A549 (cell line): ENCODE results near the gene PRR11. TPM values are rescaled to one million over a fixed set of nuclear protein-coding genes. Genes with fewer than 3 reads are reported as not detected.

Source experiments
- ATAC-seq, 2 experiments: fragments of 200-7000 bp in 1 of 2; fragments of >200 bp in 1 of 2; cut with Nextera tagmentation in 1 of 2; cut with Tn5 transposase in 1 of 2; 3 replicates each; pipeline versions ENCODE4 v1.8.0 to v1.9.1; 2018 to 2020; ENCODE audit warnings: mild to moderate bottlenecking in 1 of 2, moderate library complexity in 1 of 2
- CTCF ChIA-PET: fragments of 300-600 bp; sonication (Branson Sonifier 250); formaldehyde crosslinking; extraction: SDS; loops from one replicate; lab custom pipeline; 2021; ENCODE audit warnings: antibody characterized with exemption, inconsistent platforms; lab: Yijun Ruan, JAX
- POLR2A ChIA-PET: fragments of 350-600 bp; formaldehyde crosslinking; extraction: SDS; loops from one replicate; lab custom pipeline; 2021; ENCODE audit warnings: antibody characterized with exemption, inconsistent platforms; lab: Yijun Ruan, JAX
- DNase-seq, 2 experiments: peaks; one replicate each; pipeline versions ENCODE4 v3.0.0 to v3.0.0-alpha.2; 2011 to 2016; ENCODE audit warnings: low read depth in 1 of 2, low spot score in 1 of 2
- FAIRE-seq: peaks from 2 replicates; lab custom pipeline; 2011; peaks lifted over from hg19 to GRCh38; lab: Jason Lieb, UNC
- H3K27ac ChIP-seq, 2 experiments: fragments of >200 bp; sonication (Bioruptor Twin); formaldehyde crosslinking; 3 replicates each; pipeline ENCODE4 v1.5.1; 2016 to 2017
- H3K4me1 ChIP-seq: fragments of >200 bp; sonication (Bioruptor Twin); formaldehyde crosslinking; 3 replicates; pipeline ENCODE4 v1.6.1; 2016
- H3K4me2 ChIP-seq: fragments of >200 bp; sonication (Bioruptor Twin); formaldehyde crosslinking; 3 replicates; pipeline ENCODE4 v1.6.1; 2016
- H3K4me3 ChIP-seq: fragments of >200 bp; sonication (Bioruptor Twin); formaldehyde crosslinking; 3 replicates; pipeline ENCODE4 v1.5.1; 2016
- H3K9me3 ChIP-seq: fragments of >200 bp; sonication (Bioruptor Twin); formaldehyde crosslinking; 3 replicates; pipeline ENCODE4 v1.6.1; 2016
- ATOH8 ChIP-seq: fragments of 250-450 bp; sonication (Bioruptor Pico); IDR thresholded peaks from 2 replicates; pipeline ENCODE4 v1.5.0; 2020; ENCODE audit warnings: low read depth, mild to moderate bottlenecking, moderate library complexity
- BCL3 ChIP-seq: fragments of >200 bp; sonication (Bioruptor Twin); formaldehyde crosslinking; IDR thresholded peaks from 3 replicates; pipeline ENCODE4 v1.6.1; 2016
- BHLHE40 ChIP-seq: IDR thresholded peaks from 2 replicates; pipeline ENCODE4 v1.6.1; 2012; ENCODE audit warnings: low read depth, low read length, inconsistent platforms
- CBX2 ChIP-seq: fragments of 200-600 bp; sonication (generic); IDR thresholded peaks from 2 replicates; pipeline ENCODE4 v1.6.1; 2016; ENCODE audit warnings: low read depth, mild to moderate bottlenecking, borderline replicate concordance
- CEBPB ChIP-seq, 2 experiments: fragments of >200 bp in 1 of 2; sonication (Bioruptor Twin) in 1 of 2; formaldehyde crosslinking in 1 of 2; IDR thresholded peaks; 2 replicates each; pipeline ENCODE4 v1.6.1; 2012 to 2016
- CHD2 ChIP-seq: fragments of 150-350 bp; IDR thresholded peaks from 2 replicates; pipeline ENCODE4 v1.6.1; 2014; ENCODE audit warnings: low read length; ENCODE audit not compliant: partially characterized antibody
- EHF ChIP-seq: fragments of 250-450 bp; sonication (Bioruptor Pico); IDR thresholded peaks from 2 replicates; pipeline ENCODE4 v1.5.0; 2020; ENCODE audit warnings: mild to moderate bottlenecking
- EHMT2 ChIP-seq: fragments of 200-600 bp; sonication (generic); IDR thresholded peaks from 2 replicates; pipeline ENCODE4 v1.6.1; 2016; ENCODE audit warnings: antibody characterized with exemption, low read depth, mild to moderate bottlenecking, moderate library complexity
- EP300 ChIP-seq, 2 experiments: fragments of >200 bp; sonication (Bioruptor Twin); formaldehyde crosslinking; IDR thresholded peaks; 2 replicates in 1 of 2; 3 replicates in 1 of 2; pipeline ENCODE4 v1.6.1; 2016 to 2017
- FOSB ChIP-seq: fragments of 250-450 bp; sonication (Bioruptor Pico); IDR thresholded peaks from 2 replicates; pipeline ENCODE4 v1.5.0; 2020; ENCODE audit warnings: mild to moderate bottlenecking, moderate library complexity
- GATA3 ChIP-seq: IDR thresholded peaks from 2 replicates; pipeline ENCODE4 v1.6.1; 2012; ENCODE audit warnings: borderline replicate concordance
- HDAC2 ChIP-seq: fragments of 200-600 bp; sonication (generic); IDR thresholded peaks from 2 replicates; pipeline ENCODE4 v1.6.1; 2016
- HES2 ChIP-seq: fragments of >200 bp; sonication (Bioruptor Twin); formaldehyde crosslinking; IDR thresholded peaks from 2 replicates; pipeline ENCODE4 v1.6.1; 2016
- HMGXB4 ChIP-seq: fragments of 250-450 bp; sonication (Bioruptor Pico); IDR thresholded peaks from 2 replicates; pipeline ENCODE4 v1.5.0; 2021; ENCODE audit warnings: mild to moderate bottlenecking, moderate library complexity, borderline replicate concordance
- HOXB13 ChIP-seq: fragments of 250-450 bp; sonication (Bioruptor Pico); IDR thresholded peaks from 2 replicates; pipeline ENCODE4 v1.5.0; 2020; ENCODE audit warnings: low read depth, mild to moderate bottlenecking, moderate library complexity
- JUN ChIP-seq, 2 experiments: fragments of >200 bp; sonication (Bioruptor Twin); formaldehyde crosslinking; IDR thresholded peaks; 2 replicates in 1 of 2; 3 replicates in 1 of 2; pipeline ENCODE4 v1.6.1; 2016 to 2017
- KDM5A ChIP-seq: fragments of 200-600 bp; sonication (generic); IDR thresholded peaks from 2 replicates; pipeline ENCODE4 v1.6.1; 2016; ENCODE audit warnings: antibody characterized with exemption, mild to moderate bottlenecking
- MYC ChIP-seq: IDR thresholded peaks from 2 replicates; pipeline ENCODE4 v1.6.1; 2012; ENCODE audit warnings: mild to moderate bottlenecking, inconsistent platforms, low read length, improper control_type of control experiment, borderline replicate concordance
- PBX3 ChIP-seq: IDR thresholded peaks from 2 replicates; pipeline ENCODE4 v1.6.1; 2012
- RAD21 ChIP-seq, 2 experiments: fragments of >200 bp in 1 of 2; sonication (Bioruptor Twin) in 1 of 2; formaldehyde crosslinking in 1 of 2; IDR thresholded peaks in 1 of 2; conservative IDR thresholded peaks in 1 of 2; 2 replicates in 1 of 2; 3 replicates in 1 of 2; pipeline ENCODE4 v1.6.1; 2012 to 2018; ENCODE audit warnings: inconsistent platforms in 1 of 2
- RARB ChIP-seq: fragments of 250-450 bp; sonication (Bioruptor Pico); IDR thresholded peaks from 2 replicates; pipeline ENCODE4 v1.8.0; 2021; ENCODE audit warnings: mild to moderate bottlenecking, moderate library complexity
- RFX5 ChIP-seq: fragments of 450-650 bp; IDR thresholded peaks from 2 replicates; pipeline ENCODE4 v1.7.1; 2014; ENCODE audit warnings: antibody characterized with exemption, mild to moderate bottlenecking, moderate library complexity
- RNF2 ChIP-seq: fragments of 200-600 bp; sonication (generic); IDR thresholded peaks from 2 replicates; pipeline ENCODE4 v1.6.1; 2016; ENCODE audit warnings: low read depth, mild to moderate bottlenecking, antibody characterized with exemption, moderate library complexity, borderline replicate concordance
- ZNF302 ChIP-seq: fragments of 250-450 bp; sonication (Bioruptor Pico); IDR thresholded peaks from 2 replicates; pipeline ENCODE4 v1.9.0; 2021; ENCODE audit warnings: inconsistent platforms, mild to moderate bottlenecking, moderate library complexity
- WGBS: methylation state at CpG from one replicate; pipeline ENCODE4 v1.1.6; 2017; ENCODE audit errors: missing lambda C conversion rate; 5-methylcytosine and 5-hydroxymethylcytosine counted together
- polyA plus RNA-seq, 4 experiments: library from polyadenylated mRNA; depleted of rRNA in 3 of 4; stranded (reverse); fragments of >200 nt; fragmentation: RNase III in 1 of 4; extraction: RNeasy Plus Mini Kit Qiagen cat#74134 plus additional on column Dnase treatment in 1 of 4; gene quantifications; 2 replicates in 3 of 4; 3 replicates in 1 of 4; pipeline ENCODE4 v1.2.3, GENCODE V29; 2011 to 2017

The PRR11 gene
- polyA plus RNA-seq, 2 of the 4 experiments (the other 2 are of a cell fraction), result 66.4 to 66.9 TPM

GRCh38 chr17:59180626-59181025, 25.1 kb downstream of the PRR11 start:
- DNase-seq (no peak), FAIRE-seq (no peak), ATAC-seq (no peak)
- H3K4me1 ChIP-seq, result no peaks in the 10 kb centered on the region
- no peaks in the 10 kb centered on the region for H3K9me3 ChIP-seq
- POLR2A ChIA-PET, result no interaction called here
- H3K4me2 ChIP-seq, result no peak overlapping the region
- no peak overlapping the region for H3K27ac ChIP-seq
- no peak for TF ChIP-seq MYC
- H3K4me3 ChIP-seq, result no peak overlapping the region
- WGBS, result 98% methylated on average over 9 of the region's 9 CpGs
- CTCF ChIA-PET, result interaction anchor here (0.7 to 4.7 kb wide), 3 partner anchors 11 to 19 kb away, joined by 3 to 25 read pairs (median 3); no protein-coding TSS in a partner anchor

GRCh38 chr17:59181481-59181880, 25.9 kb downstream of the PRR11 start:
- FAIRE-seq, result no peak
- DNase-seq, result no peak
- H3K27ac ChIP-seq, result no peak overlapping the region
- no peaks in the 10 kb centered on the region for H3K4me1 ChIP-seq
- CTCF ChIA-PET, result interaction anchor here (0.7 to 4.7 kb wide), 2 partner anchors 10 to 14 kb away, joined by 3 to 25 read pairs; no protein-coding TSS in a partner anchor
- no peaks in the 10 kb centered on the region for H3K9me3 ChIP-seq
- POLR2A ChIA-PET, result no interaction called here
- ATAC-seq, result no peak
- TF ChIP-seq PBX3 (no peak), EHMT2 (no peak), HDAC2 (no peak), HOXB13 (CRISPR knock-in tag) (no peak), CEBPB (IDR thresholded peaks at IDR 0.05) (no peak), ATOH8 (CRISPR knock-in tag) (no peak), EHF (CRISPR knock-in tag) (no peak), RARB (CRISPR knock-in tag) (no peak), RAD21 (conservative IDR thresholded peaks at IDR 0.05 in 1 of 2, IDR thresholded peaks at IDR 0.05 in 1 of 2) (no peak), BCL3 (no peak), ZNF302 (CRISPR knock-in tag) (no peak), FOSB (CRISPR knock-in tag) (no peak), GATA3 (no peak), JUN (IDR thresholded peaks at IDR 0.05) (no peak), RNF2 (no peak), BHLHE40 (no peak), KDM5A (no peak), CHD2 (no peak)
- no peak overlapping the region for H3K4me3 ChIP-seq
- no peak overlapping the region for H3K4me2 ChIP-seq
- WGBS, result 97% methylated on average over 9 of the region's 9 CpGs

GRCh38 chr17:59185997-59186396, 30.5 kb downstream of the PRR11 start:
- Histone ChIP-seq H3K27ac (no peak overlapping the region), H3K9me3 (no peaks in the 10 kb centered on the region), H3K4me2 (no peak overlapping the region), H3K4me1 (no peaks in the 10 kb centered on the region), H3K4me3 (no peak overlapping the region)
- TF ChIP-seq HDAC2, result no peak
- TF ChIP-seq HMGXB4, result no peak
- no peak for TF ChIP-seq CBX2
- TF ChIP-seq EP300 (IDR thresholded peaks at IDR 0.05), result no peak
- no peak for TF ChIP-seq RFX5
- TF ChIP-seq HES2, result no peak
- no peak for TF ChIP-seq ATOH8 (CRISPR knock-in tag)
- FAIRE-seq, result no peak
- ATAC-seq, result no peak
- ChIA-PET CTCF (interaction anchor here (0.6 to 3.3 kb wide), 6 partner anchors 12 to 76 kb away, joined by 3 to 13 read pairs (median 3); no protein-coding TSS in a partner anchor), POLR2A (interaction anchor here (1.0 kb wide), 1 partner anchor 200 kb away, joined by 3 read pairs; no protein-coding TSS in a partner anchor)
- DNase-seq, result no peak
